Stimulated activated CD8-positive, alpha-beta memory T cell treated with anti-CD3 and anti-CD28 coated beads, Interleukin-2, amount 100 ng/mL, for 48 hours (primary cell): Measurements from ENCODE around the gene SPSB1.

Experiments used
- DNase-seq, 2 donors: peaks; one replicate each; pipeline ENCODE4 v3.0.0-alpha.2; 2020; ENCODE audit warnings: low read depth in 2 of 2

The SPSB1 gene

GRCh38 chr1:9300573-9300972, 7.9 kb downstream of the SPSB1 start:
- DNase-seq = no peak

GRCh38 chr1:9302745-9303524, 10.2 kb downstream of the SPSB1 start:
- DNase-seq = no peak

- DNase-seq = no peak
Observed at GRCh38 chr1:9303916-9304315, 11.2 kb downstream of the SPSB1 start.

- no peak for DNase-seq
Observed at GRCh38 chr1:9305216-9305615, 12.5 kb downstream of the SPSB1 start.

GRCh38 chr1:9306006-9306405, 13.3 kb downstream of the SPSB1 start:
- no peak for DNase-seq

GRCh38 chr1:9307303-9307702, 14.6 kb downstream of the SPSB1 start:
- no peak for DNase-seq

- DNase-seq = no peak
Observed at GRCh38 chr1:9308236-9308785, 15.6 kb downstream of the SPSB1 start.

- no peak for DNase-seq
Observed at GRCh38 chr1:9309080-9309479, 16.4 kb downstream of the SPSB1 start.

GRCh38 chr1:9309991-9310390, 17.3 kb downstream of the SPSB1 start:
- no peak for DNase-seq

GRCh38 chr1:9311029-9311428, 18.3 kb downstream of the SPSB1 start:
- DNase-seq = no peak

- no peak for DNase-seq
Observed at GRCh38 chr1:9311479-9311878, 18.8 kb downstream of the SPSB1 start.

- DNase-seq = no peak
Observed at GRCh38 chr1:9312168-9312720, 19.6 kb downstream of the SPSB1 start.

GRCh38 chr1:9313576-9313975, 20.9 kb downstream of the SPSB1 start:
- no peak for DNase-seq

- no peak for DNase-seq
Observed at GRCh38 chr1:9314111-9314510, 21.4 kb downstream of the SPSB1 start.

GRCh38 chr1:9314711-9315379, 22.2 kb downstream of the SPSB1 start:
- no peak for DNase-seq

- DNase-seq = peak in 1 of 2 donors; percentile 69
Observed at GRCh38 chr1:9315411-9316079, 22.9 kb downstream of the SPSB1 start.

GRCh38 chr1:9316080-9316444, 23.4 kb downstream of the SPSB1 start:
- peak in 1 of 2 donors; percentile 18 for DNase-seq

- DNase-seq = no peak
Observed at GRCh38 chr1:9316512-9316911, 23.8 kb downstream of the SPSB1 start.

GRCh38 chr1:9317072-9317471, 24.4 kb downstream of the SPSB1 start:
- no peak for DNase-seq

GRCh38 chr1:9317591-9318417, 25.1 kb downstream of the SPSB1 start:
- DNase-seq = no peak

GRCh38 chr1:9319208-9319788, 26.6 kb downstream of the SPSB1 start:
- DNase-seq = no peak
